ENCODE measurements around the gene KLRF1.
A peak's percentile ranks its signal among the peaks of the same experiment; 100 is the strongest.

Gene KLRF1

GRCh38 chr12:9796346-9796745 lies 30.9 kb upstream of the KLRF1 start:
- no peak overlapping the region for H3K27ac ChIP-seq (ENCODE audit: low read depth, low read length, poor library complexity, severe bottlenecking)
- H4K20me1 ChIP-seq (ENCODE audit: insufficient read depth, low read length): no peaks in the 10 kb centered on the region
- H3F3A ChIP-seq (ENCODE audit: insufficient read depth, low read length): no peaks in the 10 kb centered on the region
- H3K9me2 ChIP-seq (ENCODE audit: low read depth, low read length): no peaks in the 10 kb centered on the region
- TF ChIP-seq EZH2 (IDR thresholded peaks at IDR 0.05; ENCODE audit: borderline replicate concordance, low read length): no peak
- TF ChIP-seq CTCF (IDR thresholded peaks at IDR 0.05; ENCODE audit: low read length): no peak
- no peaks in the 10 kb centered on the region for H3K36me3 ChIP-seq (ENCODE audit: insufficient read depth, low read length)
- no peak overlapping the region for H3K4me3 ChIP-seq (ENCODE audit: low read depth, low read length, poor library complexity, severe bottlenecking)
- no peak overlapping the region for H3K4me2 ChIP-seq (ENCODE audit: low read length)
- H3K9ac ChIP-seq (ENCODE audit: low read length): no peak overlapping the region
- no peak overlapping the region for H2AFZ ChIP-seq (ENCODE audit: low read length)
- H3K79me2 ChIP-seq (ENCODE audit: insufficient read depth, low read length): no peaks in the 10 kb centered on the region
- H3K9me3 ChIP-seq (ENCODE audit: low read length): no peaks in the 10 kb centered on the region
- no peaks in the 10 kb centered on the region for H3K4me1 ChIP-seq (ENCODE audit: insufficient read depth, low read length, severe bottlenecking)
- H3K27me3 ChIP-seq (ENCODE audit: insufficient read depth, low read length): no peaks in the 10 kb centered on the region

- Histone ChIP-seq H3K9me2 (ENCODE audit: low read depth, low read length) (no peaks in the 10 kb centered on the region), H4K20me1 (ENCODE audit: insufficient read depth, low read length) (no peaks in the 10 kb centered on the region), H3F3A (ENCODE audit: insufficient read depth, low read length) (no peaks in the 10 kb centered on the region), H3K4me2 (ENCODE audit: low read length) (no peak overlapping the region), H3K27ac (ENCODE audit: low read depth, low read length, poor library complexity, severe bottlenecking) (no peak overlapping the region), H3K36me3 (ENCODE audit: insufficient read depth, low read length) (no peaks in the 10 kb centered on the region), H3K79me2 (ENCODE audit: insufficient read depth, low read length) (no peaks in the 10 kb centered on the region), H3K4me1 (ENCODE audit: insufficient read depth, low read length, severe bottlenecking) (no peaks in the 10 kb centered on the region), H3K9ac (ENCODE audit: low read length) (no peak overlapping the region), H3K27me3 (ENCODE audit: insufficient read depth, low read length) (no peaks in the 10 kb centered on the region), H3K4me3 (ENCODE audit: low read depth, low read length, poor library complexity, severe bottlenecking) (no peak overlapping the region), H2AFZ (ENCODE audit: low read length) (no peak overlapping the region), H3K9me3 (ENCODE audit: low read length) (no peaks in the 10 kb centered on the region)
- TF ChIP-seq EZH2 (IDR thresholded peaks at IDR 0.05; ENCODE audit: borderline replicate concordance, low read length) (no peak), CTCF (IDR thresholded peaks at IDR 0.05; ENCODE audit: low read length) (no peak)
Observed at GRCh38 chr12:9796971-9797370, 30.3 kb upstream of the KLRF1 start.

- no peaks in the 10 kb centered on the region for H3K79me2 ChIP-seq (ENCODE audit: insufficient read depth, low read length)
- H3K9me3 ChIP-seq (ENCODE audit: low read length): no peaks in the 10 kb centered on the region
- no peak overlapping the region for H3K4me3 ChIP-seq (ENCODE audit: low read depth, low read length, poor library complexity, severe bottlenecking)
- no peaks in the 10 kb centered on the region for H3K36me3 ChIP-seq (ENCODE audit: insufficient read depth, low read length)
- no peak overlapping the region for H3K4me2 ChIP-seq (ENCODE audit: low read length)
- H4K20me1 ChIP-seq (ENCODE audit: insufficient read depth, low read length): no peaks in the 10 kb centered on the region
- no peaks in the 10 kb centered on the region for H3K27me3 ChIP-seq (ENCODE audit: insufficient read depth, low read length)
- no peaks in the 10 kb centered on the region for H3F3A ChIP-seq (ENCODE audit: insufficient read depth, low read length)
- H3K27ac ChIP-seq (ENCODE audit: low read depth, low read length, poor library complexity, severe bottlenecking): no peak overlapping the region
- H3K9me2 ChIP-seq (ENCODE audit: low read depth, low read length): no peaks in the 10 kb centered on the region
- H2AFZ ChIP-seq (ENCODE audit: low read length): no peak overlapping the region
- no peak overlapping the region for H3K9ac ChIP-seq (ENCODE audit: low read length)
- H3K4me1 ChIP-seq (ENCODE audit: insufficient read depth, low read length, severe bottlenecking): no peaks in the 10 kb centered on the region
- peak; percentile 90 for TF ChIP-seq CTCF (IDR thresholded peaks at IDR 0.05; ENCODE audit: low read length)
- no peak for TF ChIP-seq EZH2 (IDR thresholded peaks at IDR 0.05; ENCODE audit: borderline replicate concordance, low read length)
Observed at GRCh38 chr12:9797722-9798619, 29.3 kb upstream of the KLRF1 start.

All from OCI-LY1 (cell line).